Panc1 (cell line): Measurements from ENCODE around the gene SATB2.

Experiments
- POLR2AphosphoS5 ChIP-seq: IDR thresholded peaks from 2 replicates; pipeline ENCODE4 v1.6.1; 2012; ENCODE audit warnings: mild to moderate bottlenecking, low read depth, low read length, moderate library complexity
- SIN3A ChIP-seq: IDR thresholded peaks from 2 replicates; pipeline ENCODE4 v1.6.1; 2012; ENCODE audit warnings: low read depth, mild to moderate bottlenecking, low read length, moderate library complexity, borderline replicate concordance; ENCODE audit not compliant: insufficient read depth
- TCF7L2 ChIP-seq: IDR thresholded peaks from 2 replicates; pipeline ENCODE4 v1.6.1; 2011; ENCODE audit warnings: mild to moderate bottlenecking, low read depth, low read length, inconsistent platforms
- TF ChIP-seq, protein P1 (sequence below): fragments of 450-650 bp; IDR thresholded peaks from 2 replicates; pipeline ENCODE4 v1.5.1; 2017; ENCODE audit warnings: mild to moderate bottlenecking
- TF ChIP-seq, protein P2 (sequence below), 2 experiments: IDR thresholded peaks; 2 replicates each; pipeline ENCODE4 v1.6.1; 2011 to 2012; ENCODE audit warnings: low read depth in 2 of 2, control low read depth in 1 of 2, low read length in 1 of 2, mild to moderate bottlenecking in 1 of 2, moderate library complexity in 1 of 2; ENCODE audit not compliant: insufficient read depth in 1 of 2

DNA sequence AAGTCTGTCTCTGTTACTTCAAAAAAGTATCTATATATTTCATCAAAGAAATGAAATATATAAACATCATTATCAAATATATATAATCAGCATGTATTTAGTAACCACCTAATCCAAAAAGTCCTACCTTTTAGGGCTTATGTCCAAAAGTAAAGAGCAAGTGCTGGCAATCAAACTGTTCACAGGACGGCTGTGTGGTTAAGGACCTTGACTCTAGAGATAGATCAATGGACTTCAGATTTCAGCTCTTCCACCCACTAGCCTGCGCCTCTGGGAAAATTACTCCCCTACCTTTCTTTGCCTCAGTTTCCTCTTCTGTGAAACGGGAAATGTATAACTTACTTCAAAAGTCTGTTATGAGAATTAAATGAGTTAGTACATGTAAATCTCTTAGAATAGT, 29.4 kb downstream of the SATB2 start:
- TF ChIP-seq, protein P1, sequence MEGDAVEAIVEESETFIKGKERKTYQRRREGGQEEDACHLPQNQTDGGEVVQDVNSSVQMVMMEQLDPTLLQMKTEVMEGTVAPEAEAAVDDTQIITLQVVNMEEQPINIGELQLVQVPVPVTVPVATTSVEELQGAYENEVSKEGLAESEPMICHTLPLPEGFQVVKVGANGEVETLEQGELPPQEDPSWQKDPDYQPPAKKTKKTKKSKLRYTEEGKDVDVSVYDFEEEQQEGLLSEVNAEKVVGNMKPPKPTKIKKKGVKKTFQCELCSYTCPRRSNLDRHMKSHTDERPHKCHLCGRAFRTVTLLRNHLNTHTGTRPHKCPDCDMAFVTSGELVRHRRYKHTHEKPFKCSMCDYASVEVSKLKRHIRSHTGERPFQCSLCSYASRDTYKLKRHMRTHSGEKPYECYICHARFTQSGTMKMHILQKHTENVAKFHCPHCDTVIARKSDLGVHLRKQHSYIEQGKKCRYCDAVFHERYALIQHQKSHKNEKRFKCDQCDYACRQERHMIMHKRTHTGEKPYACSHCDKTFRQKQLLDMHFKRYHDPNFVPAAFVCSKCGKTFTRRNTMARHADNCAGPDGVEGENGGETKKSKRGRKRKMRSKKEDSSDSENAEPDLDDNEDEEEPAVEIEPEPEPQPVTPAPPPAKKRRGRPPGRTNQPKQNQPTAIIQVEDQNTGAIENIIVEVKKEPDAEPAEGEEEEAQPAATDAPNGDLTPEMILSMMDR = no peak
- TF ChIP-seq, protein P2, sequence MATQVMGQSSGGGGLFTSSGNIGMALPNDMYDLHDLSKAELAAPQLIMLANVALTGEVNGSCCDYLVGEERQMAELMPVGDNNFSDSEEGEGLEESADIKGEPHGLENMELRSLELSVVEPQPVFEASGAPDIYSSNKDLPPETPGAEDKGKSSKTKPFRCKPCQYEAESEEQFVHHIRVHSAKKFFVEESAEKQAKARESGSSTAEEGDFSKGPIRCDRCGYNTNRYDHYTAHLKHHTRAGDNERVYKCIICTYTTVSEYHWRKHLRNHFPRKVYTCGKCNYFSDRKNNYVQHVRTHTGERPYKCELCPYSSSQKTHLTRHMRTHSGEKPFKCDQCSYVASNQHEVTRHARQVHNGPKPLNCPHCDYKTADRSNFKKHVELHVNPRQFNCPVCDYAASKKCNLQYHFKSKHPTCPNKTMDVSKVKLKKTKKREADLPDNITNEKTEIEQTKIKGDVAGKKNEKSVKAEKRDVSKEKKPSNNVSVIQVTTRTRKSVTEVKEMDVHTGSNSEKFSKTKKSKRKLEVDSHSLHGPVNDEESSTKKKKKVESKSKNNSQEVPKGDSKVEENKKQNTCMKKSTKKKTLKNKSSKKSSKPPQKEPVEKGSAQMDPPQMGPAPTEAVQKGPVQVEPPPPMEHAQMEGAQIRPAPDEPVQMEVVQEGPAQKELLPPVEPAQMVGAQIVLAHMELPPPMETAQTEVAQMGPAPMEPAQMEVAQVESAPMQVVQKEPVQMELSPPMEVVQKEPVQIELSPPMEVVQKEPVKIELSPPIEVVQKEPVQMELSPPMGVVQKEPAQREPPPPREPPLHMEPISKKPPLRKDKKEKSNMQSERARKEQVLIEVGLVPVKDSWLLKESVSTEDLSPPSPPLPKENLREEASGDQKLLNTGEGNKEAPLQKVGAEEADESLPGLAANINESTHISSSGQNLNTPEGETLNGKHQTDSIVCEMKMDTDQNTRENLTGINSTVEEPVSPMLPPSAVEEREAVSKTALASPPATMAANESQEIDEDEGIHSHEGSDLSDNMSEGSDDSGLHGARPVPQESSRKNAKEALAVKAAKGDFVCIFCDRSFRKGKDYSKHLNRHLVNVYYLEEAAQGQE (IDR thresholded peaks at IDR 0.05; ENCODE audit: insufficient read depth in 1 of 2, low read depth in 2 of 2, low read length in 1 of 2) = no peak
- TF ChIP-seq POLR2AphosphoS5 = no peak
- no peak for TF ChIP-seq TCF7L2
- no peak for TF ChIP-seq SIN3A
